ENCODE results near the gene CHRNB1.

CHRNB1 gene, protein sequence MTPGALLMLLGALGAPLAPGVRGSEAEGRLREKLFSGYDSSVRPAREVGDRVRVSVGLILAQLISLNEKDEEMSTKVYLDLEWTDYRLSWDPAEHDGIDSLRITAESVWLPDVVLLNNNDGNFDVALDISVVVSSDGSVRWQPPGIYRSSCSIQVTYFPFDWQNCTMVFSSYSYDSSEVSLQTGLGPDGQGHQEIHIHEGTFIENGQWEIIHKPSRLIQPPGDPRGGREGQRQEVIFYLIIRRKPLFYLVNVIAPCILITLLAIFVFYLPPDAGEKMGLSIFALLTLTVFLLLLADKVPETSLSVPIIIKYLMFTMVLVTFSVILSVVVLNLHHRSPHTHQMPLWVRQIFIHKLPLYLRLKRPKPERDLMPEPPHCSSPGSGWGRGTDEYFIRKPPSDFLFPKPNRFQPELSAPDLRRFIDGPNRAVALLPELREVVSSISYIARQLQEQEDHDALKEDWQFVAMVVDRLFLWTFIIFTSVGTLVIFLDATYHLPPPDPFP

DNA sequence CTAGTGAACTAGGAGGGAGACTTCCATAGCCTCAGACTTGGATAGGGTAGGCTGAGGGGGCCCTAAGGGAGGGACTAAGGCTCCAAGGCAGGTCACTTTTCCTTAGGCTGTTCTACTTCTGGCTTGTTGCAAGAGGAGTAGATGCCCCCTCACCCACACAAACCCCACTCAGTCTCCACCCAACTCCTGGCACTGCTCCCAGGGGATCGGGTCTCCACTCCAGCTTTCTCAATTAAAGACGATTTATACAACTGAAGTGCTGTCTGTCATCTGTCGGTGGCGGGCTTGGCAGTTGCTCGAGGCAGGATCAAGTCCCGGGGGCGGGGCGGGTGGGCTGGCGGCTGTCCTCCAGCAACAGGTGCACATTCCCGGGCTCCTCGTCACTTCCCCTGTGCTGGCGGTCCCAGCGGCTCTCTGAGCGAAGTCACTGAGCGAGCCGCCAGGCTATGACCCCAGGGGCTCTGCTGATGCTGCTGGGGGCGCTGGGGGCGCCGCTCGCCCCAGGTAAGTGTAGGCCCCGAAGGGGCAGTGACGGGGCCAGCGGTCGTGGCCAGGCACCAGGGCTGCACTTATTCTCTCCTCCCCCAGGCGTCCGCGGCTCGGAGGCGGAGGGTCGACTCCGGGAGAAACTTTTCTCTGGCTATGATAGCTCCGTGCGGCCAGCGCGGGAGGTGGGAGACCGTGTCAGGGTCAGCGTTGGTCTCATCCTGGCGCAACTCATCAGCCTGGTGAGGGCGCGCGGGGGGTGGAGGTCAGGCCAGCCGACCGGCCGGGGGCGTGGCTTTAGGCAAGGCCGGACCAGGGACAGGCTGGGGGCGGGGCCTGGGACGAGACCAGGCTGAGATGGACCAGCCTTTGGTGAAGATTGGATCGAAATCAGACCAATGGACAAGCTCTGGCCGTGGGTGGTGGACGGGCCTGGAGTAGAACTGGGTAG, at the start of gene CHRNB1:
Gene CHRNB1 (plus strand): TSS at position 380 of the 937 bp plus-strand sequence. CDS start 67 bp downstream, at position 447.
- no peak for DNase-seq (ENCODE audit: extremely low read depth, low read depth)
- TF ChIP-seq, protein P1, sequence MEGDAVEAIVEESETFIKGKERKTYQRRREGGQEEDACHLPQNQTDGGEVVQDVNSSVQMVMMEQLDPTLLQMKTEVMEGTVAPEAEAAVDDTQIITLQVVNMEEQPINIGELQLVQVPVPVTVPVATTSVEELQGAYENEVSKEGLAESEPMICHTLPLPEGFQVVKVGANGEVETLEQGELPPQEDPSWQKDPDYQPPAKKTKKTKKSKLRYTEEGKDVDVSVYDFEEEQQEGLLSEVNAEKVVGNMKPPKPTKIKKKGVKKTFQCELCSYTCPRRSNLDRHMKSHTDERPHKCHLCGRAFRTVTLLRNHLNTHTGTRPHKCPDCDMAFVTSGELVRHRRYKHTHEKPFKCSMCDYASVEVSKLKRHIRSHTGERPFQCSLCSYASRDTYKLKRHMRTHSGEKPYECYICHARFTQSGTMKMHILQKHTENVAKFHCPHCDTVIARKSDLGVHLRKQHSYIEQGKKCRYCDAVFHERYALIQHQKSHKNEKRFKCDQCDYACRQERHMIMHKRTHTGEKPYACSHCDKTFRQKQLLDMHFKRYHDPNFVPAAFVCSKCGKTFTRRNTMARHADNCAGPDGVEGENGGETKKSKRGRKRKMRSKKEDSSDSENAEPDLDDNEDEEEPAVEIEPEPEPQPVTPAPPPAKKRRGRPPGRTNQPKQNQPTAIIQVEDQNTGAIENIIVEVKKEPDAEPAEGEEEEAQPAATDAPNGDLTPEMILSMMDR (IDR thresholded peaks at IDR 0.05; ENCODE audit: low read depth, low read length, missing control alignments), result no peak
- H3K4me3 ChIP-seq (replicated peaks; ENCODE audit: low read depth, low read length), result peak within 1 kb of the TSS; percentile 21; the same call in 1 of the 2 replicates

DNA sequence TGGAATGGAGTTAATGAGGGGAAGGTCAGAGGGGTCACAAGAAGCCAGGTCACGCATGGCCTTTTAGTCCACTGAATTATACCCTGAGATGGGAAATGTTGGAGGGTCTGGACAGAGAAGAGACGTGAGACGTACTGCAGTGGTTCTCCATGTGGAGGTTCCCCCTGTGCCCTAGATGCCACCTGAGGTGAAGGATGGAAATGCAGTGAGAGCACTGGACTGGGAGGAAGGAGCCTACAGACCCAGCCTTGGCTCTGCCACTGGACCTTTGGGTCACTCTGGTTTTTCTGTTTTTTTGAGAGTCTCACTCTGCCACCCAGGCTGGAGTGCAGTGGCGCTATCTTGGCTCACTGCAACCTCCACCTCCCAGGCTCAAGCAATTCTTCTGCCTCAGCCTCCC, 48.7 kb upstream of the CHRNB1 start:
- TF ChIP-seq, protein P1 (IDR thresholded peaks at IDR 0.05; ENCODE audit: low read depth, low read length, missing control alignments), result no peak
- H3K4me3 ChIP-seq (replicated peaks; ENCODE audit: low read depth, low read length), result no peak overlapping the region

DNA sequence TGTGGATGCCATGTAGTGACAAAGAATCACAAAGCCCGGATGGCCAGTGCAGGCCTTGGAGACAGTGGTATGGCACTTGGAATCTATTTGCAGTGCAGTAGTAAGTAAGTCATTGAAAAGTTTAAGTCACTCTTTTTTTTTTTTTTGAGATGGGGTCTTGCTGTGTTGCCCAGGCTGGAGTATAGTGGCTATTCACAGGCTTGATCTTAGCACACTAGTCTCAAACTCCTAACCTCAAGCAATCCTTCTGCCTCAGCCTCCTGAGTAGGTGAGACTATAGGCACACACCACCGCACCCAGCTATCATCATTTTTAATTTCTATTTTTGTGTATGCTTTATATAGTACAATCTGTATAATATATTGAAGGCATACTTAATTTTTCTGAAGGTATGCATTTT, 46.2 kb upstream of the CHRNB1 start:
- TF ChIP-seq, protein P1 (IDR thresholded peaks at IDR 0.05; ENCODE audit: low read depth, low read length, missing control alignments), result no peak
- no peak for DNase-seq (ENCODE audit: extremely low read depth, low read depth)
- H3K4me3 ChIP-seq (replicated peaks; ENCODE audit: low read depth, low read length), result no peak overlapping the region

More for the DNA sequence above, 48.7 kb upstream of the CHRNB1 start:
- DNase-seq (ENCODE audit: extremely low read depth, low read depth), result no peak

DNA sequence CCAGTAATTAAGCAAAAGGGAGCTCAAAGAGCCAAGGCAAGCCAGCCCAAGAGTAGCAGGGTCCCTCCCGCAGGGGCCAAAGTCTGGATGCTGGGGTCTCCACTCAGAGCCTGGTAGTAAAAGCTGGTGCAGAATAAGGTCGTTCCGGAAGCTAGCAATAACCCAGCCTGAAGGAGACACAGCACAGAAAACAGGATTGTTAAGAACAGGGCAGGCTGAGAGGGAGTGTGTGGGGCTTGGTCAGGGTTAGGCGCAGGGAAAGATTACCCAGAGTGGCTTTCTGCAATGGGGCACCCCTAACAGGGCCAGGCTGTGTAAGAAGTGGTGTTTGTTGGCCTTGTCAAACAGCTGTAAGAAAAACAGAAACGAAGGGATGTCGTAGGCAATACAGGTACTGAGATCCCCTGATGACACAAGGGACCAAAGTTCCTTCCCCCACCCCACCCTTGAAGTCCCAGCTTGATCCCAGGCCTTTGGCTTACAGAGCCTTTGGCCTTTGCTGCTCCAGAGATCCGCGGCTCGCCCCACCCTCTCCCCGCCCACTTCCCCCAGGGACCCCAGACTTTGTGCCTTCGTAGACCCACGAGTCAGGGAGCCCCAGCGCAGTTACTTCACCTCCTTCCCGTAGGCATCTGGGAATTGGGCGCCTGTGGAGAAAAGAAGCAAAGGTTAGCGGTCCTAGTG, 41.7 kb upstream of the CHRNB1 start:
- TF ChIP-seq, protein P1 (IDR thresholded peaks at IDR 0.05; ENCODE audit: low read depth, low read length, missing control alignments), result no peak
- peak overlapping the region; percentile 65 for H3K4me3 ChIP-seq (replicated peaks; ENCODE audit: low read depth, low read length)
- no peak for DNase-seq (ENCODE audit: extremely low read depth, low read depth)

DNA sequence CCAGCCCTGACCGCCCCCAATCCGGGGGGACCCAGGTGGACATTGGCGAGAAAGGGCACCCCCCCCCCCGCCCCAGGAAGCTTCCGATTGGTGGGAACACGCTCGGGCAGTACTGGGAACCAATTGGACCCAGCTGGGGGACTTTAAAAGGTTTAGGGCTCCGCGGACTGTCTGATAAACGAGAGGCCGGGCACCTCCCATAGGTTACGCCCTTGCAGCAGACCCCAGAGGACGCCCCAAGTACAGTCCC, 41.2 kb upstream of the CHRNB1 start:
- no peak for DNase-seq (ENCODE audit: extremely low read depth, low read depth)
- TF ChIP-seq, protein P1 (IDR thresholded peaks at IDR 0.05; ENCODE audit: low read depth, low read length, missing control alignments), result no peak
- peak overlapping the region; percentile 65 for H3K4me3 ChIP-seq (replicated peaks; ENCODE audit: low read depth, low read length)

DNA sequence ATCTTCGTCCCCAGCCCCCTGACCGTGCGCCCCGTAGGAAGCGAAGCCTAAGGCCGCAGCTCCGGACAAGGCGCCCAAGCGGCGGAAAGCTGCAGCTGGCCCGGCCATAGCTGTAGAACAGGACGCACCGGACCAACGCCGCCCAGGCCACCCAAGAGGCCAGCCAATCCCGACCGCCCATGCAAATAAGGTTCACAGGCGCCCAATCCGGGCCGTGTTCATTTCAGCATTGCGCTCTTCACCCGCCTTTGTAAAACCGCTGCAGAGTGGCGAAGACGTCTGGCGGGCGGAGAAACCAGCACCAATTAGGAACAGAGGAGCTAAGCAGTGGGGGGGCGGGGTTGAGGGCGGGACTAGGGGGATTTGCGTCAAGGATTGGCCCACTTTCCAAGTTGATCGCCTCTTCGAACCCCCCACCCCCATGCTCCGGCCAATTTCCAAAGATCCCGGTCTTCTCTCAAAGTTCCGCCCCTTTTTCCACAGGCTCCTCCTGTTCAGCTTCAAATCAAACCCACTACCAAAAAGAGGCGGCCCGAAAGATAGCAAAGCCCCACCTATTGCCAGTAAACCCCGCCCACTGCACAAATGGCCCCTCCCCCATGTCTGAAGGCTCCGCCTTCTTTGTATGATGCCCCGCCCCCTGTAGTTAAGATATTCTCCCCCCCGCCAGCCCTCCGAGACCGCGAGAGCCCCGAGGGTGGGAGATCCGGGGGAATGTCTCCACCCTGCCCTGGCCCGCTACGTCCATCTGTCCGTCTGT, 40.7 kb upstream of the CHRNB1 start, which contains the start of gene TMEM256:
Gene TMEM256 (minus strand): TSS at position 121 of the 760 bp plus-strand sequence. CDS start 13 bp downstream, at position 108.
- TF ChIP-seq, protein P1 (IDR thresholded peaks at IDR 0.05; ENCODE audit: low read depth, low read length, missing control alignments), result no peak
- peak within 1 kb of the TSS; percentile 65 for H3K4me3 ChIP-seq (replicated peaks; ENCODE audit: low read depth, low read length)
- peak; percentile 96 for DNase-seq (ENCODE audit: extremely low read depth, low read depth)
